NCI-H2107 (cell line): Measurements from ENCODE around the gene BBS9.

Experiments
- DNase-seq: peaks from one replicate; lab custom pipeline; 2025; lab: John Stamatoyannopoulos, UW

BBS9 gene

DNA sequence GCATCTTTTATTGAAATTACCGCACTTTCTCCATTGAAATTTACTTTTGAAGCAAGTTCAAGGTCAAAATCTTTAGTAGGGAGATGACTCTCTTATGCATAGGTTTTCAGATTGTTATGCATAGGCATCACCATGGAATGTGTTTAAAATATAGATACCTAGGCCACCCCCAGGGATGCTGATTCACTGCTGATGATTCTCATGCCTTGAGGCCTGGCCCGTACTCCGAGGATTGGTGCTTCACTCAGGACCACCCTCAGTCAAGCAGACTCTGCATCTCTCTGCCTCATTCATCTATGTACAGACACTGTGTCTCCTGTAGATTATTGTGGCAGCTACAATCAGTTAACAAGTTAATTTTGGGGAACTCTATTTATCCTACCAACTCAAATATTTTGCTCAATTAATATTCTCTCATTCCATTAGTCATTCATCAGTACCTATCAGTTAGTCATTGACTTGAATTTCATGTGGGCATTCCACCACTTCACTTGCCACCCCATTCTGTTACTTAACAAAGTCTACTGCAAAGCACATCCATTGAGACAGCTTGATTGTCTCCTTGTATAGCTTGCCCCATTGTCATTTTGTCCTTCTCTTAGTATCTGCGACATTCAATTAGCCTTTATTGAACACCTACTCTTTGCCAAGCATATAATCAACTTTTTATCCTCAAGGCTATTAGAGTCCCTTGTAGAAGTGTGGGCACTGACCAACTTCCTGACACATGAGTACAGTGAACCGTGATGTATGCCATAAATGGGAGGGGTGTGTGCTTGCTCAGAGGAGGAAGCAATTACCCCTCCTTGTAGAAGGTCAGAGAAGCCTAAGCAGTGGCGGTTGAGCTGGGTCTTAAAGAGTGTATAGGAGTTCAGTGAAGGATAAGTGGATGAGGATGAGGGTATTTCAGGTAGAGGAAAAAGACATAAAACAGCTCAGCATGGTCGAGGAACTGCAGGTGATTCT lies 520.4 kb downstream of the BBS9 start:
- DNase-seq = no peak

DNA sequence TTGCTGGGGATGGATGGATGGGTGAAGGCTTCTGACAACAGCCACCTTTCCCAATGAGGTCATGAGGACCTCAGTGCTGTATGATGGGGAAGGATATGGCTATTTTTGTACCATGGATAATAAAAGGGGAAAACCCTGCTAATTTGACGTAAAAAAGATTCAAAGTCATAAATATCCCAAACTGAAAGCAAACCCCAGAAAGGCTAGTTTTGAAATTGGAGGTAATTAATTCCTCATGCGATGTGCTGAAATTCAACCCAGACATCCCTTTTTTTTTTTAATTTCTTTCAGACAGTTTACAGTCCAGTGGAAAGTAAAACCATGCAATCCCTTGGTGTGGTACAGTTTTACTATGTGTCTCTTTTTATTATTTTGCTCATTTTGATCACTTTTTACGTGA lies 521.5 kb downstream of the BBS9 start:
- DNase-seq = no peak

DNA sequence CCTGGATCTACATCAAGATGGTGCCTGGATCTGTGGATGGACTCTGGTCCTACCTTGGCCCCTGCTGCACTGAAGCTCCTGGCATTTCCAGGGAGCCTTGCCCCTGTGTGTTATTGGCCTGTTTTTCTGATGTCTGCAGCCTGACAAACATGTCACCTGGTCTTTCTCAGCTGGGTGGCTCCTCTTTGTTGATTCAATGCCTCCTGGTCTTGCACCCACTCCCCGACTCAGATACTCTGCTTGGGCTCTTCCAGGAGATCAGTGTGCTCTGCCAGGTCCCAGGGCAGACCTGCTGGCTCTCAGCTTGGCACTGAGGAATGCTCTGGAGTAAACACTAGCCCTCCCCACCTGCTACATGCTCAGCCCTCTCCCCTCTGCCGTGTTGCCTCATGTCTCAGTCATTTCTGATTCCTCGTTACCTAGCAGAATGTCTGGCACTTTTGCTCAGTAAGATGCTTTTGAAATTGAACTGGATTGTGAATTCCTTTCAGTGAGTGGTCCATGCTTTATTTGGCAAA lies 522.7 kb downstream of the BBS9 start:
- DNase-seq = no peak

DNA sequence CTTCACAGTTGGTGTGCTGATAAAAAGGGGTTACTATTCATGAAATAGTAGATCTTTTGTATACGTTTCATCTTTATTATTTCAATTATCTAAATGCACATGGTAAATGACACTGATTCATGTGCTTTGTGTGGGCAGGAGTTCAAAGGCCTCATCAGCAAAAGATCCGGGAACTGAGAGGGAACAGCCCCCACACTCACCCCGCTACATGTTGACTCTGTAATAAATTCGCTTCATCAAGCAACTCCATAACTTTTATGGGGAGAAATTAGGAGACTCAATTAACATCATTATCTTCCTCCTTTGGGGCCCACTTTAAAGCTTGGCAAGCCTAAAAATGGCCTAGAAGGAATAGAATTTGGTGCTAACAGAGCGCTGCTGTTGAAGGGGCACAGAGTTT lies 525.3 kb downstream of the BBS9 start:
- DNase-seq = no peak
